ENCODE measurements around the gene PRM1. TPM values are rescaled to one million over a fixed set of nuclear protein-coding genes. Genes with fewer than 3 reads are reported as not detected.

Gene PRM1
- total RNA-seq, 3 donors from 2014 or later (not counting 1 experiment from before 2014, with no cell fraction given) = not detected

- TF ChIP-seq, protein P1, sequence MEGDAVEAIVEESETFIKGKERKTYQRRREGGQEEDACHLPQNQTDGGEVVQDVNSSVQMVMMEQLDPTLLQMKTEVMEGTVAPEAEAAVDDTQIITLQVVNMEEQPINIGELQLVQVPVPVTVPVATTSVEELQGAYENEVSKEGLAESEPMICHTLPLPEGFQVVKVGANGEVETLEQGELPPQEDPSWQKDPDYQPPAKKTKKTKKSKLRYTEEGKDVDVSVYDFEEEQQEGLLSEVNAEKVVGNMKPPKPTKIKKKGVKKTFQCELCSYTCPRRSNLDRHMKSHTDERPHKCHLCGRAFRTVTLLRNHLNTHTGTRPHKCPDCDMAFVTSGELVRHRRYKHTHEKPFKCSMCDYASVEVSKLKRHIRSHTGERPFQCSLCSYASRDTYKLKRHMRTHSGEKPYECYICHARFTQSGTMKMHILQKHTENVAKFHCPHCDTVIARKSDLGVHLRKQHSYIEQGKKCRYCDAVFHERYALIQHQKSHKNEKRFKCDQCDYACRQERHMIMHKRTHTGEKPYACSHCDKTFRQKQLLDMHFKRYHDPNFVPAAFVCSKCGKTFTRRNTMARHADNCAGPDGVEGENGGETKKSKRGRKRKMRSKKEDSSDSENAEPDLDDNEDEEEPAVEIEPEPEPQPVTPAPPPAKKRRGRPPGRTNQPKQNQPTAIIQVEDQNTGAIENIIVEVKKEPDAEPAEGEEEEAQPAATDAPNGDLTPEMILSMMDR (IDR thresholded peaks at IDR 0.05) = no peak
- DNase-seq (peak; percentile 69 to 90), ATAC-seq (peak; percentile 19 to 24 (median 23))
- peak overlapping the region; percentile 49 for H3K27ac ChIP-seq (ENCODE audit: low read length)
- H3K4me1 Mint-ChIP-seq = peaks cover 29 to 49% of the 10 kb centered on the region in 2 donors
- WGBS (ENCODE audit: insufficient coverage) = 35% methylated on average over 13 of the region's 18 CpGs
- no peaks in the 10 kb centered on the region for H3K36me3 Mint-ChIP-seq
- no peak overlapping the region for H3K4me3 ChIP-seq (ENCODE audit: low read length)
- peak overlapping the region; percentile 83 for H3K4me3 Mint-ChIP-seq
- H3K27me3 Mint-ChIP-seq (ENCODE audit: low read depth in 2 of 2) = no peaks in the 10 kb centered on the region
- intact Hi-C loops (cut with micrococcal nuclease) = loop anchor here (1.0 to 10.0 kb wide), 4 partner anchors 17 to 310 kb away; no protein-coding TSS in a partner anchor
- no peaks in the 10 kb centered on the region for H3K9me3 Mint-ChIP-seq
- no peaks in the 10 kb centered on the region for H3K27me3 ChIP-seq (ENCODE audit: control insufficient read depth, insufficient read depth, low read length)
- H3K4me1 ChIP-seq (ENCODE audit: control insufficient read depth, insufficient read depth, low read length) = peaks cover 39% of the 10 kb centered on the region
- H3K9me3 ChIP-seq (ENCODE audit: control insufficient read depth, insufficient read depth, low read length) = no peaks in the 10 kb centered on the region
- peaks cover 5% of the 10 kb centered on the region for H3K36me3 ChIP-seq (ENCODE audit: control insufficient read depth, insufficient read depth, low read length)
- peak overlapping the region; percentile 89 to 97 for H3K27ac Mint-ChIP-seq
Observed at GRCh38 chr16:11251525-11252481, 29.3 kb downstream of the PRM1 start.

GRCh38 chr16:11250786-11251524, 30.2 kb downstream of the PRM1 start:
- Mint-ChIP-seq H3K4me1 (peaks cover 29 to 47% of the 10 kb centered on the region in 2 donors), H3K4me3 (peak overlapping the region; percentile 58), H3K36me3 (no peaks in the 10 kb centered on the region), H3K9me3 (no peaks in the 10 kb centered on the region), H3K27me3 (ENCODE audit: low read depth in 2 of 2) (no peaks in the 10 kb centered on the region), H3K27ac (peak overlapping the region; percentile 65 to 97)
- no peak for ATAC-seq
- H3K27me3 ChIP-seq (ENCODE audit: control insufficient read depth, insufficient read depth, low read length) = no peaks in the 10 kb centered on the region
- H3K4me1 ChIP-seq (ENCODE audit: control insufficient read depth, insufficient read depth, low read length) = peaks cover 45% of the 10 kb centered on the region
- DNase-seq = no peak
- H3K4me3 ChIP-seq (ENCODE audit: low read length) = no peak overlapping the region
- TF ChIP-seq, protein P1 (IDR thresholded peaks at IDR 0.05) = no peak
- H3K27ac ChIP-seq (ENCODE audit: low read length) = no peak overlapping the region
- H3K36me3 ChIP-seq (ENCODE audit: control insufficient read depth, insufficient read depth, low read length) = peaks cover 5% of the 10 kb centered on the region
- no peaks in the 10 kb centered on the region for H3K9me3 ChIP-seq (ENCODE audit: control insufficient read depth, insufficient read depth, low read length)
- intact Hi-C loops (cut with micrococcal nuclease) = loop anchor here (5.0 to 10.0 kb wide), 2 partner anchors 136 to 311 kb away; no protein-coding TSS in a partner anchor
- WGBS (ENCODE audit: insufficient coverage) = 86% methylated on average over 7 of the region's 10 CpGs

GRCh38 chr16:11250091-11250785, 30.9 kb downstream of the PRM1 start:
- no peak overlapping the region for H3K27ac ChIP-seq (ENCODE audit: low read length)

More at GRCh38 chr16:11250091-11250785, 30.9 kb downstream of the PRM1 start:
- Mint-ChIP-seq H3K27ac (peak overlapping the region; percentile 25 to 65), H3K9me3 (no peaks in the 10 kb centered on the region), H3K4me1 (peaks cover 32 to 55% of the 10 kb centered on the region in 2 donors), H3K36me3 (no peaks in the 10 kb centered on the region), H3K27me3 (ENCODE audit: low read depth in 2 of 2) (no peaks in the 10 kb centered on the region), H3K4me3 (no peak overlapping the region)
- ATAC-seq (no peak), DNase-seq (no peak)
- peaks cover 47% of the 10 kb centered on the region for H3K4me1 ChIP-seq (ENCODE audit: control insufficient read depth, insufficient read depth, low read length)
- intact Hi-C loops (cut with micrococcal nuclease) = loop anchor here (5.0 to 10.0 kb wide), 2 partner anchors 135 to 312 kb away; no protein-coding TSS in a partner anchor
- TF ChIP-seq, protein P1 (IDR thresholded peaks at IDR 0.05) = no peak
- no peaks in the 10 kb centered on the region for H3K27me3 ChIP-seq (ENCODE audit: control insufficient read depth, insufficient read depth, low read length)
- no peak overlapping the region for H3K4me3 ChIP-seq (ENCODE audit: low read length)
- H3K9me3 ChIP-seq (ENCODE audit: control insufficient read depth, insufficient read depth, low read length) = no peaks in the 10 kb centered on the region
- H3K36me3 ChIP-seq (ENCODE audit: control insufficient read depth, insufficient read depth, low read length) = peaks cover 5% of the 10 kb centered on the region
- 93% methylated on average over 16 of the region's 16 CpGs for WGBS (ENCODE audit: insufficient coverage)
